Naive thymus-derived CD4-positive, alpha-beta T cell (primary cell): Measurements from ENCODE around the gene C2CD2L. TPM values are rescaled to one million over a fixed set of nuclear protein-coding genes. Genes with fewer than 3 reads are reported as not detected.

Experiments used
- ATAC-seq: fragments of 150-1000 bp; cut with Tn5 transposase; 2 replicates; pipeline ENCODE4 v1.10.0; 2021; ENCODE audit warnings: mild to moderate bottlenecking, moderate library complexity
- CTCF ChIA-PET: fragments of 350-600 bp; sonication (Branson Sonifier 250); formaldehyde crosslinking; loops from one replicate; lab custom pipeline; 2021; ENCODE audit warnings: antibody characterized with exemption; lab: Charles Lee
- POLR2A ChIA-PET: fragments of 350-600 bp; sonication (Branson Sonifier 250); formaldehyde crosslinking; loops from one replicate; lab custom pipeline; 2021; ENCODE audit warnings: antibody characterized with exemption, inconsistent platforms; lab: Charles Lee
- DNase-seq, 9 donors: peaks; one replicate each; pipeline versions ENCODE4 v3.0.0 to v3.0.0-alpha.2; 2020 to 2022; ENCODE audit warnings: mixed read lengths in 1 of 9
- H3K27ac ChIP-seq: one replicate; pipeline ENCODE4 v1.7.0; 2013; ENCODE audit warnings: mild to moderate bottlenecking, low read depth, low read length, moderate library complexity
- H3K27me3 ChIP-seq, 2 donors: one replicate each; pipeline ENCODE4 v1.7.0; 2013; ENCODE audit warnings: low read length in 2 of 2, mild to moderate bottlenecking in 2 of 2, moderate library complexity in 2 of 2; ENCODE audit not compliant: control insufficient read depth in 2 of 2, insufficient read depth in 2 of 2
- H3K36me3 ChIP-seq, 3 experiments: 1 replicate in 2 of 3; 2 replicates in 1 of 3; pipeline ENCODE4 v1.7.0; 2013; ENCODE audit warnings: low read length in 3 of 3, mild to moderate bottlenecking in 3 of 3, moderate library complexity in 1 of 3; ENCODE audit not compliant: insufficient read depth in 3 of 3, control insufficient read depth in 2 of 3
- H3K4me1 ChIP-seq, 2 donors: one replicate each; pipeline ENCODE4 v1.7.0; 2013; ENCODE audit warnings: low read length in 2 of 2, mild to moderate bottlenecking in 2 of 2, moderate library complexity in 1 of 2; ENCODE audit not compliant: control insufficient read depth in 2 of 2, insufficient read depth in 2 of 2
- H3K4me3 ChIP-seq: 2 replicates; pipeline ENCODE4 v1.7.0; 2013; ENCODE audit warnings: mild to moderate bottlenecking, low read length
- H3K9me3 ChIP-seq, 3 experiments: 1 replicate in 2 of 3; 2 replicates in 1 of 3; pipeline ENCODE4 v1.7.0; 2013; ENCODE audit warnings: low read length in 3 of 3; ENCODE audit not compliant: control insufficient read depth in 2 of 3
- H3K27ac Mint-ChIP-seq, 9 donors: one replicate each; pipeline ENCODE4 v1.8.0; 2020 to 2022; ENCODE audit warnings: mixed read lengths in 9 of 9, mild to moderate bottlenecking in 8 of 9, moderate library complexity in 5 of 9, inconsistent platforms in 2 of 9
- H3K27me3 Mint-ChIP-seq, 5 donors: one replicate each; pipeline ENCODE4 v1.8.0; 2021 to 2022; ENCODE audit warnings: mixed read lengths in 5 of 5, mild to moderate bottlenecking in 1 of 5
- H3K36me3 Mint-ChIP-seq, 5 donors: one replicate each; pipeline ENCODE4 v1.8.0; 2020 to 2022; ENCODE audit warnings: mixed read lengths in 5 of 5, mild to moderate bottlenecking in 3 of 5, inconsistent platforms in 1 of 5
- H3K4me1 Mint-ChIP-seq, 7 donors: one replicate each; pipeline ENCODE4 v1.8.0; 2020 to 2022; ENCODE audit warnings: mixed read lengths in 7 of 7, mild to moderate bottlenecking in 3 of 7, inconsistent platforms in 1 of 7
- H3K4me3 Mint-ChIP-seq, 10 donors: one replicate each; pipeline ENCODE4 v1.8.0; 2020 to 2022; ENCODE audit warnings: mild to moderate bottlenecking in 10 of 10, mixed read lengths in 10 of 10, moderate library complexity in 6 of 10, inconsistent platforms in 2 of 10
- H3K9me3 Mint-ChIP-seq, 11 donors: one replicate each; pipeline ENCODE4 v1.8.0; 2020 to 2022; ENCODE audit warnings: mixed read lengths in 11 of 11, mild to moderate bottlenecking in 4 of 11, inconsistent platforms in 1 of 11, moderate library complexity in 1 of 11
- intact Hi-C, 2 donors: fragments of 100-400 bp; cut with micrococcal nuclease; formaldehyde crosslinking; loops; one replicate each; pipeline ENCODE4 v1.15.1; 2023
- polyA plus RNA-seq, 2 donors: library from polyadenylated mRNA; unstranded; fragments of 300-500 nt; fragmentation: Illumina TruSeq; gene quantifications; one replicate each; pipeline ENCODE4 v1.2.3, GENCODE V29; 2021
- total RNA-seq, 6 experiments: library from RNA in 5 of 6; stranded (reverse) in 5 of 6; gene quantifications; 1 replicate in 5 of 6; 2 replicates in 1 of 6; pipeline ENCODE4 v1.2.3 and lab custom pipeline; 2021 to 2026

C2CD2L gene
- total and polyA plus RNA-seq, 7 experiments from 2014 or later: 2.7 to 40.7 (median 29.8) TPM

GRCh38 chr11:119114351-119114750 lies 7.2 kb downstream of the C2CD2L start:
- DNase-seq (no peak), ATAC-seq (no peak)
- peak overlapping the region; percentile 81 for H3K27ac ChIP-seq
- Mint-ChIP-seq H3K9me3 (no peaks in the 10 kb centered on the region), H3K4me3 (peak overlapping the region in 2 of 10 donors; percentile 6 to 81), H3K36me3 (peaks cover 12 to 57% (median 26%) of the 10 kb centered on the region in 5 donors), H3K4me1 (peaks cover 40 to 69% (median 51%) of the 10 kb centered on the region in 7 donors), H3K27ac (peak overlapping the region in 8 of 9 donors; percentile 14 to 98 (median 80)), H3K27me3 (no peaks in the 10 kb centered on the region)
- CTCF ChIA-PET: no interaction called here
- peaks cover 9 to 58% (median 21%) of the 10 kb centered on the region in 3 experiments for H3K36me3 ChIP-seq
- intact Hi-C loops: no loop called here
- peaks cover 5 to 37% of the 10 kb centered on the region in 2 donors for H3K4me1 ChIP-seq
- no peak overlapping the region for H3K4me3 ChIP-seq
- no peaks in the 10 kb centered on the region for H3K9me3 ChIP-seq
- POLR2A ChIA-PET: interaction anchor here (0.7 to 16.1 kb wide), 3 partner anchors 14 to 89 kb away, joined by 3 to 435 read pairs (median 3); partner anchors contain the start of genes C2CD2L and DPAGT1
- no peaks in the 10 kb centered on the region for H3K27me3 ChIP-seq

GRCh38 chr11:119115484-119116234 lies 8.5 kb downstream of the C2CD2L start:
- DNase-seq (peak in 7 of 9 donors; percentile 57 to 75 (median 72)), ATAC-seq (peak; percentile 80)
- no peaks in the 10 kb centered on the region for H3K9me3 ChIP-seq
- H3K4me1 Mint-ChIP-seq: peaks cover 34 to 63% (median 45%) of the 10 kb centered on the region in 7 donors
- no peaks in the 10 kb centered on the region for H3K27me3 Mint-ChIP-seq
- H3K27ac Mint-ChIP-seq: peak overlapping the region; percentile 86 to 98 (median 97)
- peaks cover 9 to 49% (median 21%) of the 10 kb centered on the region in 3 experiments for H3K36me3 ChIP-seq
- CTCF ChIA-PET: interaction anchor here (0.5 to 2.6 kb wide), 6 partner anchors 9 to 240 kb away, joined by 3 to 13 read pairs (median 4); partner anchors contain the start of genes C2CD2L and DPAGT1
- H3K9me3 Mint-ChIP-seq: no peaks in the 10 kb centered on the region
- peak overlapping the region; percentile 81 for H3K27ac ChIP-seq
- POLR2A ChIA-PET: interaction anchor here (0.8 to 16.1 kb wide), 10 partner anchors 15 to 558 kb away, joined by 3 to 435 read pairs (median 4); partner anchors contain the start of genes C2CD2L, DPAGT1, HMBS and NLRX1
- H3K4me1 ChIP-seq: peaks cover 3 to 32% of the 10 kb centered on the region in 2 donors
- peak overlapping the region; percentile 31 for H3K4me3 ChIP-seq
- intact Hi-C loops: loop anchor here in 1 of 2 donors (1.0 kb wide), 1 partner anchor 8 kb away; the partner anchor contains the start of gene C2CD2L
- H3K36me3 Mint-ChIP-seq: peaks cover 12 to 48% (median 24%) of the 10 kb centered on the region in 5 donors
- H3K27me3 ChIP-seq: no peaks in the 10 kb centered on the region
- peak overlapping the region; percentile 75 to 88 (median 84) for H3K4me3 Mint-ChIP-seq

GRCh38 chr11:119116235-119116594 lies 9.1 kb downstream of the C2CD2L start:
- H3K9me3 ChIP-seq: no peaks in the 10 kb centered on the region
- peaks cover 5 to 43% (median 16%) of the 10 kb centered on the region in 3 experiments for H3K36me3 ChIP-seq
- peaks cover 36 to 65% (median 50%) of the 10 kb centered on the region in 7 donors for H3K4me1 Mint-ChIP-seq
- H3K27me3 Mint-ChIP-seq: no peaks in the 10 kb centered on the region
- peaks cover 12 to 46% (median 21%) of the 10 kb centered on the region in 5 donors for H3K36me3 Mint-ChIP-seq
- H3K4me3 Mint-ChIP-seq: peak overlapping the region; percentile 75 to 88 (median 84)
- intact Hi-C loops: no loop called here
- no peaks in the 10 kb centered on the region for H3K9me3 Mint-ChIP-seq
- peak overlapping the region; percentile 31 for H3K4me3 ChIP-seq
- CTCF ChIA-PET: interaction anchor here (0.7 to 2.6 kb wide), 4 partner anchors 10 to 168 kb away, joined by 4 to 13 read pairs (median 7); partner anchors contain the start of genes C2CD2L and DPAGT1
- H3K27ac ChIP-seq: peak overlapping the region; percentile 81
- ATAC-seq: no peak
- DNase-seq: no peak
- H3K27ac Mint-ChIP-seq: peak overlapping the region; percentile 86 to 98 (median 97)
- peaks cover 5 to 35% of the 10 kb centered on the region in 2 donors for H3K4me1 ChIP-seq
- H3K27me3 ChIP-seq: no peaks in the 10 kb centered on the region
- POLR2A ChIA-PET: interaction anchor here (0.8 to 16.1 kb wide), 9 partner anchors 16 to 559 kb away, joined by 3 to 435 read pairs (median 5); partner anchors contain the start of genes C2CD2L, DPAGT1, HMBS and NLRX1

GRCh38 chr11:119116601-119117000 lies 9.5 kb downstream of the C2CD2L start:
- no peak for DNase-seq
- CTCF ChIA-PET: interaction anchor here (0.7 to 2.6 kb wide), 4 partner anchors 10 to 168 kb away, joined by 4 to 13 read pairs (median 7); partner anchors contain the start of genes C2CD2L and DPAGT1
- H3K4me1 ChIP-seq: peaks cover 5 to 35% of the 10 kb centered on the region in 2 donors
- Mint-ChIP-seq H3K4me1 (peaks cover 35 to 62% (median 49%) of the 10 kb centered on the region in 7 donors), H3K4me3 (peak overlapping the region in 9 of 10 donors; percentile 19 to 82 (median 33)), H3K27ac (peak overlapping the region; percentile 71 to 98 (median 96)), H3K27me3 (no peaks in the 10 kb centered on the region), H3K36me3 (peaks cover 8 to 43% (median 18%) of the 10 kb centered on the region in 5 donors), H3K9me3 (no peaks in the 10 kb centered on the region)
- H3K27ac ChIP-seq: peak overlapping the region; percentile 81
- no peaks in the 10 kb centered on the region for H3K9me3 ChIP-seq
- H3K36me3 ChIP-seq: peaks cover 1 to 41% (median 13%) of the 10 kb centered on the region in 3 experiments
- intact Hi-C loops: no loop called here
- no peaks in the 10 kb centered on the region for H3K27me3 ChIP-seq
- ATAC-seq: no peak
- POLR2A ChIA-PET: interaction anchor here (1.0 to 16.1 kb wide), 6 partner anchors 16 to 207 kb away, joined by 3 to 435 read pairs (median 6); partner anchors contain the start of genes C2CD2L, DPAGT1, HMBS and RPS25
- H3K4me3 ChIP-seq: no peak overlapping the region

GRCh38 chr11:119117004-119117706 lies 10.0 kb downstream of the C2CD2L start:
- intact Hi-C loops: no loop called here
- Mint-ChIP-seq H3K9me3 (no peaks in the 10 kb centered on the region), H3K27ac (peak overlapping the region; percentile 39 to 98 (median 88)), H3K27me3 (no peaks in the 10 kb centered on the region), H3K36me3 (peaks cover 5 to 39% (median 14%) of the 10 kb centered on the region in 5 donors), H3K4me3 (peak overlapping the region in 7 of 10 donors; percentile 10 to 81 (median 19)), H3K4me1 (peaks cover 36 to 61% (median 49%) of the 10 kb centered on the region in 7 donors)
- H3K4me3 ChIP-seq: no peak overlapping the region
- H3K4me1 ChIP-seq: peaks cover 9 to 38% of the 10 kb centered on the region in 2 donors
- H3K9me3 ChIP-seq: no peaks in the 10 kb centered on the region
- H3K36me3 ChIP-seq: peaks cover 0 to 37% (median 8%) of the 10 kb centered on the region in 3 experiments
- DNase-seq (no peak), ATAC-seq (no peak)
- ChIA-PET CTCF (interaction anchor here (1.5 to 2.6 kb wide), 3 partner anchors 11 to 17 kb away, joined by 4 to 13 read pairs (median 9); partner anchors contain the start of genes C2CD2L and DPAGT1), POLR2A (interaction anchor here (1.0 to 16.1 kb wide), 4 partner anchors 17 to 207 kb away, joined by 3 to 435 read pairs (median 6); partner anchors contain the start of genes C2CD2L, DPAGT1, RPS25 and TRAPPC4)
- H3K27ac ChIP-seq: peak overlapping the region; percentile 81
- no peaks in the 10 kb centered on the region for H3K27me3 ChIP-seq
